HG03342 (cell line): ENCODE data around the gene FHIT.
"Not testable (repeated sequence)": the region's sequence is repeated elsewhere in the genome, so short reads cannot be mapped to it uniquely, and the experiment has no call there.

Experiments
- ATAC-seq: cut with Tn5 transposase; IDR thresholded peaks from one replicate; pipeline ENCODE4 v1.9.1; 2021; ENCODE audit warnings: mild to moderate bottlenecking, moderate library complexity; ENCODE audit not compliant: unreplicated experiment

The FHIT gene

DNA sequence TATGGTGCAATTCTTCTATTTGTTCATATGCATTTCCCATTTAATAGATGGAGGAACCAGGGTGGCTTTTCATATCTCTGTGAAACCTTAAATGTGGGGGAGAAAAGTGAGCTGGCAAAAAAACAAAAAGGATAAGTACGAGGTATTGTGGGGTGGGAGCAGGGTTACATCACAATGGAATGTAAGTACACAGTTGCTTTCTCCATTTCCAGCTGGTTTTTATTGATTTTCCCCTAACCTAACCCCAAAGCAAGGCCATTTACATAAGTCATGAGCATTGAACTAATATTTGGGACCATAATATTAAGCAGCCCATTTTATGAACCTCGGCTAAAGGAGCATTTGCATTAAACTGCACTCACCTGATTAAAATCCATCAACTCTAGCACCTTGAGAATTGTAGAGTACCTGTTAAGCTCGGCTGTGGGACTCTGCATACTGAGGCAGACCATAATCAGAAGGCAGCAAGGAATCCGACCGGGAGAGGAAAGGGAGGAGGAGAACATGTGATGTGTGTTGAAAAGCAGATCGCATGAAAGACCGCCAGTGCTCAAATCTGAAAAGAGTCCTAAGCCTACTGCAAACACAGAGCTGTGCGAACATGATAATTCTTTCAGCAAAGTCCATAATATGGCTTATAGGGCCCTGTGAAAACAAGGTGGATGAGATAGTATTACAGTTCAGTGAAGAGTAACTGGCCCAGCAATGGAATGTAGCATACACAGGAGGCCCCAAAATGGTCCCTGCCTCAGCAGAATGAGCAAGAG, 513.4 kb downstream of the FHIT start:
- no peak for ATAC-seq

DNA sequence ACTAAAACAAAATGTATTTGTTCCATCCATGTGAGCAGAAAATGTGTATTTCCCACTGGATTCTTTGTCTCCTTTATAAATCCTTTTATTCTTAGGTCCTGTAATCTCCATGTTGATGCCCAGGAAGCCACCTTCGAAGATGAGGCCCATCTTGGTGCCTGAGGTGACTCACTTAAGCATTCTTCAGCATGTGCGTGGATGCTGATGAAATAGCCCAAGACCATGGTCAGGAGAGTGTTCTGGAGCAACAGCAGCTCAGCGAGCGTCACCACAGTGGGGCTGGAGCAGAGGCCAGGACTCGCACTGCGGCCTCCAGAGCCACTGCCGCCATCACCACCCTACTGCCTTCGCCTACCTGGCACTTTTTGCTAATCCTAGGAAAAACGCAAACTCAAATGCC, 520.9 kb downstream of the FHIT start:
- no peak for ATAC-seq

DNA sequence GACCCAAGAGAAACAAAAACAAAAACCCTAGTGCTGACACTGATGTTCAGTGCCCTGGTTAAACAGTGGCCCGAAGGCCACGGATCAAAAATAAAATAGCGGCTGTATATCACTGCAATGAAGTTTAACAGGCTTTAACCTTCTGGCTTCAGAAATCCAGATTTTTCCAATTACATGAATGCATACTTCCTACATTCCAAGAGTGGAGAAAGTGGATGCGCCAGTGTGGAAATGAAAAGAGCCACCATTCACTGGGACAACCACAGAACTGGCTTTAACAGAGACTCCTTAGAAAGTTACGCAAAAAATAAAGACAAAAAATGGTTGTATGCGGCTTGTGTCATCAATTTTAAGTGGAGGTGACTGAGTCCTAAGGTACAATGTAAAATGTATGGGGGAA, 522.2 kb downstream of the FHIT start:
- ATAC-seq, result no peak

DNA sequence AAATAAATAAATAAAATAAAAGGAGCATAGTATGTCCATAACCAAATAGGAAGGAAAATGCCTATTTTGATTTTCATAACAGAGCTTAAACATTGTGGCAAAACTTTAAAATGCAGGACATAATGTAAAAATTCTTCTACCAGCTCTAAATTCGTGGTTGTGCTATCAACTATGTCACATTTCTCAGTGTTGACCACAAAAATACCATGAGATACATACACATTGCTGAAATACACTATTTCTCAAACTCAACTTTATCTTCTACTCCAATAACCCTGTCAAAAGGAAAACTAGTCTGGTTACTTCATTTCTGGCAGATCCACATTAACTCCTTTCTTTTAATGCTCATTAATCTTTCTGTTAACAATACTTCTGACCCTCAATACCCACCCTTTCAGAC, 523.2 kb downstream of the FHIT start:
- ATAC-seq, result no peak

DNA sequence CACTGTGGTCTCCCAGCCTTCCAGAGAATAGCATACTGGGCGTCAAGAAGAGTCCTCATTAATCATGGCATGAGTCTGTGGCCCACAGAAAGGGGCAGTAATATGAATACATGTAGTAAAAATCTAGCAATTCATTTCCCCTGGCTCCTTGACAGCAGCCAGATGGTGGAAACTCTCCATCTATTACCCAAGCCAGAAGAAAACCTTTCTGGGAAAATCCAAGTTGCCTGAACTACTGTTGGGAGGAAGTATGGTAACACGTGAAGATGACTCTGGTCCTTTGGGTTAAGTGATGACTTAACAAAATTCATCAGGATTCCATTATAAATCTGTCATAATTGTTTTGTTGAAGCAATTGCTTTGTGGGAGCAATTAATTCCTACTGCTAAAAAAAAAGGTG, 530.5 kb downstream of the FHIT start:
- no peak for ATAC-seq

DNA sequence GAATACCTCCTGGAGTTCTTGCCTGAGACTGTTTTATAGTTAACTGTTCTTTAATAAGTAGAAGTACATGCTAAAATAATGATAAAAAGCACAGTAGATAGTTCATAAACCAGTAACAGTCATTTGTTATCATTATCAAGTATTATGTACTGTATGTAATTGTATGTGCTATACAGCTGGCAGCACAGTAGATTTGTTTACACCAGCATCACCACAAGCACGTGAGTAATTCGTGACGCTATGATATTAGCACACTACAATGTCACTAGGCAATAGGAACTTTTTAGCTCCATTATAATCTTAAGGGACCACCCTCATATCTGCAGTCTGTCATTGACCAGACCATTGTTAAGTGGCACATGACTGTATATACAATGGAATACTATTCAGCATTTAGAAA, 534.7 kb downstream of the FHIT start:
- ATAC-seq, result no peak

DNA sequence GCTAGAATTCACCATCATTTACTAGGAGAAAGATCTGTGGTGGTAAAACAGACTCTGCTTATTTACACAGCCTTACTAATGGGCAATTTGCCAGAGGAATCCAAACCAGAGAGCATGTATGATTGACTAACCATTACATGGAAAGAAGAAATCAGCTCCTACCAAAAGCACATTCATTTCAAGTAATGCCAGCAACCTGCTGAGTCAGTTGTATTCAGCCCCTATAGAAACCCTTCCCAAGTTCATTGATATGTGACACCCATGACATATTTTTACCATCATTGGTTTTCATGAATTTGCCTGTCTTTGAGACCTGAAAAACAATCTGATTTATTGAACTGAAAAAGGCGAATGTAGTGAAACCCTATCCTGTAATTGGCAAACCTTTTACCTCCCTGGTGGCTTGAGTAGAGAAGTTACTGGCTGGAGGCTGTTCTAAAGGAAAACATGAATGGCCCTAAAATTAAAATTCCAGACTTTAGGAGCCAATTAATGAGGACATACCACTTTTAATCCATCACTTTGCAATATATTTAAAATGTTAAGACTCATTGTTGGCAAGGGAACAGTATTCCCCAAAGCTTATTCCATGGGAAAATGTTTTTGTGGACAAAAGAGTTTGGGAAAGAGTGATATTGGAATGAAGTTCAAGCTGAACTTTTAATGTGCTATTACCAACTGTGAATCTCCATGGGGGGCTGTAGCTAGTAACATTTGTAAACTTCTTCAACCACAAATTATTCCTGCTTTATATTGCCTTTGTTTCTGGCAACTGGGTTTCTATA, 542.9 kb downstream of the FHIT start:
- no peak for ATAC-seq

DNA sequence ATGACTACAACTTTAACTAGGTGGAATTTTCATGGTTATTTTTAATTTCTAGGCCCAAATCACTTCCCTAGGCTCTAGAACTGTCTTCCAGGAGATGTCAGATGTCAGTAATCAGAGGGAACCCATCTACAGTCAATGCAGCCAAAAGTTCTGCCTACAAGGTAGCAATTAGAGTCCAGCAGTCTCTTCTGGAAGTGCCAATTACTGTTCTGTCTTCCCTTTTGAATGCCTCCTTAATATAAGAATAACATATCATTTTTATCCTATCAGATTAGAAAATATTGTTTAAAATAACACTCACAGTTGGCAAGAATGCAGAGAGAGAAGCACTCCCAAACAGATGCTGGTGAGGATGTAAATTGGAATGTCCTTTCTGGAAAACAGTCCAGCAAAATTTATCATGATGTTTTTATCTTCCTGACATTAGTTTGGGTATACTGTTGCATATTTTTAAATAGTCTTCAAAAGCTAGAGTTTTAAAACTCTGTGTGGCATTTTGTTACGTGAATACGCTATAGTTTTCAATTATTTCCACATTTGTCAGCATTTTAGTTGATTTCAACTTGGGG, 543.7 kb downstream of the FHIT start:
- ATAC-seq, result no peak

DNA sequence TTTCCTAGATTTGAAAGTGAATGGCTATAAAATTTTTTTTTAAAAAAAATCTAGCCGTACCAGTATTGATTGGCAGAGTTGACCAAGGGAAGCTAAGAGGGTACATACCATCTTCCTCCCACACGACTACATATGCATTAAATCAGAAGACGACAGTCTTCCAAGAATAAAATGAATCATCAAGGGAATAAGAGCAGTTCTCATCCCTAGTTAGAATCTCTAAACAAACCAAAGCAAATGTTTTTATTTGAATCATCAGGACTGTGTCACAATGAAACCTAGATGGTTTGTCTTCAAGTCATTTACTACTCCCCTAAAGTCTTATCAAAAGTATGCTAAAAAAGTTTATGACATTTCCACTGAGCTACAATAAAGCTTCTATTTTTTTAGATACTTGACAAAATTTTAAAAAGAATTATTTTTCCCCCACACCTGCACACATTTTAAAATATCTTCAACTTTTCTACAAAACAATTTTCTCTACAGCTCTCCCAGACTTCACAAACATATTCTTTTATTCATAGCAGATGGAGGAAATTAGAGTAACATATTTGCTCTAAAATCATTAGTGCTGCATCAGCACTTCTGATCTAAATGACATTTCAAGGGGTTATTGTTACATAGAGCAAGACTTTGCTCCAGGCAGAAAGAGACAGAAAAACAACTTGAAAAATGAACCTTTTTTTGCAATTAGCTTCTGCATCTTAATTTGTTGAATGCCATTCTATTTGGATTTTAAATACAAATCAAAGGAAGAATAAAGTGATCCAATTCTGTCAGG, 547.1 kb downstream of the FHIT start:
- ATAC-seq, result no peak

DNA sequence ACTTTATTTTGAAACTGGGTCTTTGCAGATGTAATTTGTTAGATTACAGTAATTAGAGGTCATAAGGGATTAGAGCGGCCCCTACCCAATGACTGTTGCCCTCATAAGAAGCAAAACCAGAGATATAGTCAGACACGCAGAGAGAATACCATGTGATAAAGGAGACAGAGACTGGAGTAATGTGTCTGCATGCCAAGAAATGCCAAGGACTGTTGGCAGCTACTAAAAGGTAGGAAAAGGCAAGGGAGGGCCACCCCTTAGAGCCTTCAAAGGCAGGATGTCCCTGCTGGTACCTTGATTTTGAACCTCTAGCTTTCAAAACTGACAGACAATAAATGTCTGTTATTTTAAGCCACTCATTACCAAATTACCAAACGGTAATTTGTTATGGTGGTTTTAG, 548.2 kb downstream of the FHIT start:
- ATAC-seq, result no peak

DNA sequence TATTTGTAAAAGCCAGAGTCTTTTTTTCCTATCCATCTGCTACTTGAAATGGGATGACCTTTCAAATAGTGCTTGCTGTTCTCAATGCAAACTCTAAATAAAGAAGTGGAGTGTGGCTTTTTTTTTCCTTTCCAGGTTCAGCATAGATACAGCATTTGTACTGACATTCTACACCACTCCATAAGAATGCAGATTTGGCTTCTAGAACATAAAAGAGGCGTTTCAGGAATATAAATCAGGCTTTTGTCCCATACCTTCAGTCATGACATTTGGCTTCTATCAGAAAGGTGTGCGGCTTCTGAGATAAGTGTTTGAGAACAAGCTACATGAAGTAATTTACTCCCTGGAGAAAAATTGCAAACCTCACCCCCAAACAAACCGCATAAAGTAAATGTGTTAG, 553.1 kb downstream of the FHIT start:
- ATAC-seq, result no peak

DNA sequence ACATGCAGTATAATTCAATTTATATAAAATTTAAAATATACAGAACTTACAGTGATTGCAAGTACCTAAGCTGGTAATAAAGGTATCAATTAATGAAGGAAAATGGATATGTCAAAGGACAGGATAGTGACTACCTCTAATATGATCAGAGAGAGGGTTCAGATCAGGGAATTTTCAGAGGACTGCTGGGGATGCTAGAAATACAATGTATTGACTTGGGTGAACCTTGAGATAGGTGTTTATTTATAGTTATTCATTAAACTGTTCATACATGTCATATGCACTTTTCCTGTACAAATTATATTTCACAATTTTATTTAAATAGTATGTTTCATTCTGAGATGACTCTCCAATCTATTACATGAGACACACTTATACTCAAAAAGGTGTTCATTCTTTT, 554.1 kb downstream of the FHIT start:
- ATAC-seq, result no peak

DNA sequence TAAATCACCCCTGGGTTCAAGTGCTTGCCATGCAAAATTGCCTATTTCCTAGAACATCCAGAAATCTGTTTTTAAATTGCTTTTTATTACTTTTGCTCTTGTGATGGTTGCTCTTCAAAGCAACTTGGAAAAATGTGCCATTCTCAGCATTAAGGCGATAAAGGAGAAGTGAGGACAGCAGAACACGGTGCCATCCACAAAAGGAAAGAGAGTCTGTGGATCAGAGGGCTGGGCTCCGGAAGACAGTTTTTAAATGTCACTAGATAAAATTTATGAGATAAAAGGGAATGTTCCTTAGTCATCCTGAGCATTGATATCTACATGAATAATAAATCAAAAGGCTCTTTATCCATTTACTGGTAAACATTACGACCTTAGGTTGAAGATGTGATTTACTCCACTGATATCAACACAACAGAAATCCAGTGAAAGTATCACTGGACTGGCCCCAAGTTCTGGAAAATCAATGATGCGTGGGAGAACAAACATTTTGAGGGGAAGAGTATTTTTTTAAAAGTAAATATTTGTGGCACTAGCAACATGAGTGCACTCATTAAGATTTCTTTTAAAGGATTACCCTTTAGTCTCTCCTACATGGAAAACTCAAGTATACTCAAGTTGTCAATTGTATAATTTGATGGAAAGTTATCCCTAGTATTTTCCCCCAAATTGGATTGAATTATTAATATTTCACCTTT, 554.7 kb downstream of the FHIT start:
- ATAC-seq, result no peak

DNA sequence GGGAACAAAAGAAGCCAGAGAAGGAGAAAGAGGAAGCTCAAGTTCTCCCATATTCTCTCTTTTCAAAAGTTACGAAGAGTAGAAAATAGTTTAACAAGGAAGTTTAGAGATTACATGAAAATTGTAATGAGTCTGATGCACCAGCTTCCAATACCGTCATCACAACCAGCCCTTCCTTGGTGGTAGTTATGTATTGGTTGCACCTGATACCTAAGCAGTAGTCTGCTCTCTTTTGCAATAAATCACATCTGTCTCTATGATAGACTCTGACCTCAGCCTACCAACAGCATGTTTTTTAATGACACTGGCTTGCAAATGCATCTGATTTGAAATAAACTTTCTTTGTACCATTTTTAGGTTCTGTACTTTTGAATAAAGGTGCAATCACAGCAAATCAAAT, 575.8 kb downstream of the FHIT start:
- no peak for ATAC-seq

DNA sequence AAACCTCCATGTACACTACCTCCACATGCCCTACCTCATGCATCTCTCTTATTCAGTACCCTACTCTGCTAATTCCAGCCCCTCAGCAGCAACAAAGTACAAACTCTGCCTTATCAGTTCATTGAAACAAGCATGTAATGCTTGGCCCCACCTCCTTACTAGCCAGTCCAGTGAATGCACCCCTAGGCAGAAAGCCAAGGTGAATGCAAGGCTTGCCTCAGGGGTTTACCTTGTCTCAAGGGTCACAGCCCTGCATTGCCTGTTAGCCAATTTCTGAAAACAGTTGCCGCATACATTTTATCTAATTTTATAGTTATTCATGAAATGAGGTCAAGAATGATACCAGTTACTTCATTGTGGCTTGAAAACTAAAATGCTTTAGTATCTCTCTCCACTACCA, 576.4 kb downstream of the FHIT start:
- no peak for ATAC-seq

DNA sequence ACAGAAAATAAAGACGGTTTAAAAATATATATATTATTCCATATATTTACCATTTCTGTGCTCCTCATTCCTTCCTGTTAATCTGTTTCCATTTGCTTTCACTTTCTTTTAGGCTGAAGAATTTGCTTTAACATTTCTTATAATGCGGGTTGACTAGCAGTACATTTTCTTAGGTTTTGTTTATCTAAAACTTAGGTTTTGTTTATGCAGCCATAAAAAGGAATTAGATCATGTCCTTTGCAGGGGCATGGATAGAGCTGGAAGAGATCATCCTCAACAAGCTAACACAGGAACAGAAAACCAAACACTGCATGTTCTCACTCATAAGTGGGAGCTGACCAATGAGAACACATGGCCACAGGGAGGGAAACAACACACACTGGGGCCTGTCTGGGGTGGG, 578.1 kb downstream of the FHIT start:
- no peak for ATAC-seq

DNA sequence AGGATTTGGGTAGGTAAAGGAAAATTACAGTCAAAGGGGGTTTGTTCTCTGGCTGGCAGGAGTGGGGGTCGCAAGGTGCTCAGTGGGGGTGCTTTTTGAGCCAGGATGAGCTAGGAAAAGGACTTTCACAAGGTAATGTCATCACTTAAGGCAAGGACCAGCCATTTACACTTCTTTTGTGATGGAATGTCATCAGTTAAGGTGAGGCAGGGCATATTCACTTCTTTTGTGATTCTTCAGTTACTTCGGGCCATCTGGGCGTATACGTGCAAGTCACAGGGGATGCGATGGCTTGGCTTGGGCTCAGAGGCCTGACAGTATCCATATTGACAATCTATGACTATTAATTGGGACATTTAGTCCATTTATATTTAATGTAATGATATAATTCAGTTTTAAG, 578.9 kb downstream of the FHIT start:
- ATAC-seq, result not testable (repeated sequence)

DNA sequence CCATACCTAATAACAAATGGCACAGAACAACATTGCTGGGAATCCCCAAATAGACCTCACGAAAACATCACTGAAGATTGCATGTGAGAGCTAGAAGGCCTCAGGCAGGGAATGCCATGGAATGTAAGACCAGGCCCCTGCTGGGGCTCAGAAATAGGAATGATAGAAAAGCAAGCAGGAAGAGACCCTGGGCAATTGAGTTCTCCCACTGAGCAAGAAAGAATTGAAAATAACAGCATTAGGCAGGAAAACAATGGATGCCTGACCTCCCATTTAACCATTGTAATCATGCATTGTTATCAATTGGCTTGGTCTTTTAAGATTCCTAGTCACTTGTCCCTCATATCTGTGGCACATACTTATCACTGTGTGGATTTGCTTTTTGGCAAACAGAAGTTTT, 581.6 kb downstream of the FHIT start:
- ATAC-seq, result no peak

DNA sequence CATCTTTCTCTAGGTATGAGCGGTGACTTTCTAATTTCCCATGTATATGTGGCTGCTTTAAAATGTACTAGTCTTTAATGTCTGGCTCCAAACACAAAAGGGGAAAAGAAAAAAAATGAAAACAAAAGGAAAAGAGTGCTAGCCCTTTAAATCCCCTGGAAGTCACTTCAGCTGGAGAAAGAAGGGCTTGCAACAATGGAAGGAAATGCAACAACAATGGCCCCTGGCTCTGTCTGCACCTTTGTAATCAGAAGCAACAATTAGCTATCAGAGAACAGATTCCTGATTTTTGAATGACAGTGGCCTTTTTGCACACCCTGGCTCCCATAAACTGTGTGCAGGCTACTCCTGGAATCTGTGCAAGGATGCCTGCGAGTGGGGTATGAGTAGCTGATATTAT, 591.2 kb downstream of the FHIT start:
- no peak for ATAC-seq

DNA sequence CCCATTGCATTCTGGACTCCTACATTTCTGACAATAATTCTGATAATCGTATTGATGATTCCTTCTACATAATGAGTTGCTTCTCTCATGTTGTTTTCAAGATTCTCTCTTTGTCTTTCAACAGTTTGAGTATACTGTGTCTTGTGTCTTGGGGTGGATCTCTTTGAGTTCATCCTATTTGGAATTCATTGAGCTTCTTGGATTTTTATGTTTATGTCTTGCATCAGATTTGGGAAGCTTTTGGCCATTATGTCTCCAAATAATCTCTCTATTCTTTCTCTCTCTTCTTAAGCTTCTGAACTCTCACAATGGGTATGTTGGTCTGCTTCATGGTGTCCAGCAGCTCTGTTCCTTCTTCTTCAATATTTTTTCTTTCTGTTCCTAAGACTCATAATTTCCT, 592.2 kb downstream of the FHIT start:
- ATAC-seq, result no peak

DNA sequence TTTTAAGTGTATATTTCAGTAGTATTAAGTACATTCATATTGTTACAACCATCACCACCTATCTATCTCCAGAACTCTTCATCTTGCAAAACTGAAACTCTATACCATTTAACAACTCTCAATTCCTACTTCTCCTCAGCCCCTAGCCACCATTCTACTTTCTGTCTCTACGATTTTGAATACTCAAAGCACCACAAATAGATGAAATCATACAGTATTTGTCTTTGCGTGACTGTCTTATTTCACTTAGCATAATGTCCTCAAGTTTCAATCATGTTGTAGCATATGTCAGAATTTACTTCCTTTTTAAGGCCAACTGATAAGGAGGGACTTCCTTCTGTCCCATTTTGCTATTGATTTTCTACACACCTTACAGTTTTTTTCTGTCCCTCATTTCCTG, 593.3 kb downstream of the FHIT start:
- peak; percentile 90 for ATAC-seq
